ENCODE measurements around the gene DMKN.
"Not testable (repeated sequence)": the region's sequence is repeated elsewhere in the genome, so short reads cannot be mapped to it uniquely, and the experiment has no call there.

The DMKN gene

DNA sequence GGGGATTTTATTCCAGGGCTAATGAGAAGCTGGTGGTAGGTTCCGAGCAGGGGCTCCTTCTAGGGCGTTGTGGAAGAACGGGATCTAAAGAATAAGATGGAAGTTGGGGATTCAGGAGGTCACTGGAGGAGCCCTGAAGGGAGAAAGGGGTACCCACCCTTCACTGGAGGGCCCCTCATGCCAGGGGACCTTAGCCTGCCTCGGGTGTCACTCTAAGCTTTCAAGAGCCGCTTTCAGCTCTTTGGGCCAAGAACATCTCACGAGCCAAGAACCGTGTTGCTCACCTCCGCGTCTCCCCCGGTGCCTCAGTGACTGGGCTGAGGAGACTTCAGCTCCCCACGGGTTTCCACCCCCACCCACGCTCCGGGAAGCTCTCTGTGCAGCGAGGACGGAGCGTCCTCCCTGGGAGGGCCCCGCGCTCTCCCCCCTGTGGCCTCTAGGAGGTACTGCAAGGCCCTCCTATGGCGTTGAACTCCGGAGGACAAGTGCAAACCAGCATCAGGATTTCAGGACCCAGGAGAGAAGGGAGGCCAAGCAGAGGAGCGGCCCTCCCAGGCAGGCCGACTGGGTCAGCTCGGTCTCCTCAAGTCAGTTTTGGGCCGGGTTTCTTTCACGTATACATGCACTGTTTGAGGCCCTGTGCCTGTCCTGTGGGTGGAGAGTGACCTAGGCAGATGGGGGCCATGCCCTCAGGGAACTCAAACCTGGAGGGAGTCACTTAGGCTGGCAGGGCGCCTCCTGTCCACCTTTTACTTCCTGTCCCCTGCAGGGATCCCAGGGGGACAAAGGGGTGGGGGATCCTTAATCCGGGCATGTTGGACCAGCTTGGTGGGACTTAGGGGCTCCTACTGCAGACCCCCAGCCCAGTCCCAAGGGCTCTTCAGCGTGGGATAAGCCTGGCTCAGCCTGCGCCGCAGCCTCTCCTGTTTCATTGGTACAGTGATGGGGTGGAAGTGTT, 18.1 kb downstream of the DMKN start:
- DNase-seq = peak; percentile 39

DNA sequence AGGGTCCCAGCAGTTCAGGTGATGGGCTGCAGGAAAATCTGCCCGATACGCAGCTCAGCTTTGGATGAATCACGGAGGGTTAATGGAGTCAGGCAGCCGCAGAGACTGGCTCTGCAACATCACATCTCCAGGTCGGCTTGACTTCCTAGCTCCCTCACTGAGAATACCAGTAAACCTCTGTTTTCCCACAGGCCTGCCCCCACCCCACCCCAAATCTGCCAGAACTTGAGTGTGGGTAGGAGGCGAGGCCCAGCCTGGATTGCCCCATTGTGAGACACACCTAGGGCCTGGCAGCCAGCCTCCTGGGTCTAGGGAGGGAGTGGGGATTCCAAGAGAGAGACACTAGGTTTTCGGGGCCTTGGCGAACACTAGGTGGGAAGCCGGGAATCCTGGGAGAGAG, 19.5 kb downstream of the DMKN start:
- DNase-seq = no peak

DNA sequence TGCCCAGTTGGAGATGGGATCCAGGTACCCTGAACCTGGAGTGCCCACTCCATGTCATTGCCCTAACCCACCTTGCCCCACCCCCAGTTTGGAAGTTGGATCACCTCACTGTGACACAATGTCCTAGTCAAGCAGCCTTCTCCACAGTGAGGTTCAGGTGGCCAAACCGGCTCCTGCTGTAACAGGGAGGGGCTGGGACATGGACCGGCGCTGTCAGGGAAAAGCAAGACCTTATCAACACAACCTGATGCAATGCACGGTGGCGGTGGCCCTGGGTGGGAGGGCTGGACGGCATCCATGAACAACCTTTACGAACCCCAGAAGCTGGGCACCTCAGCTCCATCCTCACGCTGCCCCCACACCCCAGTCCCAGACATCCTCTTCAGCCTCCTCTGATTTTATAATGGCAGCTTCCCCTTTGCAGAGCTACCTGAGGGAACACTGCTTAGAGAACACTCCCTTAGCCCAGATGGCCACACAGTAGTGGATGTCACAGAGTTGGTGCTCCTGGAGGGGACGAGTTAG, 21.6 kb downstream of the DMKN start:
- DNase-seq = no peak

DNA sequence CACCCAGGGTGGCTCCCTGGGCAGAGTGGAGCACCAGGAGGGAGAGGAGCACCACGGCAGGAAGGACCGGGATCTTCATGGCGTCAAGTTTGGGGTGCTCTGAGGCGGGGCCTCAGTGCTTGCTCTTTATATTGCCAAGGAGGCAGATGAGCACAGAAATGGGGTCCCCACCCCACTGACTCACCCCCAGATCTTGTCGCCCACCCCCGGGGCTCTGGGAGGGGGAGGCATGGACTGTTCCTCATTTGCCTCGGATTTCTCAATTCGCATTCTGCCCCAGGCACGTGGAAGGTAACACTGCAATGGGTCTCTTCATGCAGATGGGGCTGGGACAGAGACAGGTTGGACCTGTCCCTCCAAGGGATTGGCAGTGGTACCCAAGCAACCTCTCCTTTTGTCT, 23.1 kb downstream of the DMKN start, which contains the start of gene KRTDAP:
KRTDAP (minus strand) TSS at position 101 of the 400 bp plus-strand sequence; CDS start at position 79, 22 bp downstream.
- no peak for DNase-seq

DNA sequence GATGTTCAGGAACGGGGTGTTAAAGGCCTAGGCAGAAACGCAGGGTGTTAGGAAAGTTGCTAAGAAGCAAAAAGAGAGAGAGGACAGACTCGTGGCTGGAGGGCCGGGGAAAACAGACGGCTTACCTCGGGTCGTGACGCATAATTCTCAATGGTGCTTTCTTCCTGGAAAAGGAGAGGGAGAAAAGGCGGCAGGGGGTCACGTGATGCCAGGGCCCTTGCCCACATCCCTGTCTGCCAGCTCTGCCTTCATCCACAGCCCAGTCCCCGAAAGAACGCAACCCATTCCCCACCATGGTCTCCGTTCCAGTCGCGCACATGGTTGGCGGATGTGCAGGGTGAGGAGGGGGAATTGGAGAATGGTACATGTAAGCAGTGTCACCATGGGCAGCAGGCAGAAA, 24.8 kb downstream of the DMKN start:
- no peak for DNase-seq

DNA sequence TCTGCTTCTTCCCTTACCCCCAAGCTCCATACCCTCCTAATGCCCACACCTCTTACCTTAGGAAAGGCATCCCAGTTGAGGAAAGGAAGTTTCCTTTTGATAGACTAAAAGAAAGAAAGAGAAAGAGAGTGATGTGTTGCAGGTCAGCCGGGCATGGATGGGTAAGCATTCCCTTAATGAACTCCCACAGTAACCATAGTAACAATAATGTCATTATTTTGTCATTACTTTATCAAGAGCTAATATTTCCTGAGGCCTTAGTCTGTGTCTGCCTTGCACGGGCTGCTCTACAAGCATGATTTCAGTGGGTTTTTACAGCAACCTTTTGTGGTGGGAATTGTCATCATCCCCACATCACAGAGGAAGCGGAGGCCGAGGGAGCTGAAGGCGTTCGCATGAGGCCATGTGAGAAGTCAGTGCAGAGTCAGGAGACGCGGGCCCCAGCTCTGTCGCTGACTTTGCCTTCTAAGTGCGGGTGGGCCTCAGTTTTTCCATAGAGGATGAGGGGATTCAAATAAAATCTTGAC, 25.7 kb downstream of the DMKN start:
- DNase-seq = no peak

DNA sequence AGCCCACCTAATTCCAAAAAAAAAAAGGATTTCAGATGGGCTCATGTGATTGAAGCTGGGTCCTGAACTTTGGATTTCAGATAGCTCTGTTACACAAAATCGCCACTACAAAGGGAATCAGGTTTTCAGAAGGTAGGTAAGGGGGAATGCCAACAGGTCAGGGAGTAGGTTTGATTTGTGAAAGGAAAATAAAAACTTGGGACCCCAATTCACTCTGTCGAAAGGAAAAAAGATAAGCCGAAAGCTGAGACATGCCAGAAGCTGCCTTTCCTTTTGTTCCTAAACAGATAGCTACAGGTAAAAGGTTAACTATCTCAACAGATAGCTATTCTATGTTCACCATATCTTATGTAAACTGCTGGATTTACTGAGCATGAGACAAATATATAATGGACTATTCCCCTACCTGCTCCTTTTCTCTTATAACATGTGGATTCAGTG, 27.2 kb downstream of the DMKN start:
- no peak for DNase-seq

DNA sequence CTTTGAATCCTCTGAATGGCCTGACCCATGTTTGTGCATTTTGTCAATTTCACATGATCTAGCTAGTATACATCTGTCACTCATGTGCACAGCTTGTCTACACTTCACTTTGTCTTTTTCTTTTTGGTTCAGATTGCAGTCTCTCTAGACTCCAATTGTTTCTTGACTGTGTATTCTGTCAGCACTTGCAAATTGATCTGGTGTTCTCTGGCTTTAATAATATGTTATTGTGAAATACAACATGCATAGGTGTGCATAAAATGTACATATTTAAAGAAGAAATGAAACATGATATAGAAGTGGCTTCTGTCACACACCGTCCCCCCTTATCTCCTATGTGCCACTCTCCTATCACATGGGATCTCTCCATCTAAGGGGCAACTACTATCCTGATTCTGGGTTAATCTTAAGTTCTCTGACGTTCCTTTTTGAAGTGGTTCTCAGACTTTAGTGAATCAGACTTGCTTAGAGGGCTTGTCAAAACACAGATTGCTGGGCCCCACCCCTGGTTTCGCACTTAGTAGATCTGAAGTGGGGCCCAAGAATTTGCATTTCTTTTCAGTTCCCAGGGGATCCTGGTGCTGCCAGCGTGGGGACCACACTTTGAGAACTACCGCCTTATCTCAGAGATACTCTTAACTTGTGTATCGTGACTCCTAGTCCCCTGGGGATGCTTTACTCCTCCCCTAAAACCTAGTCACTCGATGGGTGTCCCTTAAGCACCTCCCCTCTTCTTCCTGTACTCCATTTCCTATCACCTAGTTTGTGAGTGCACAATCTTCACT, 29.0 kb downstream of the DMKN start:
- no peak for DNase-seq

DNA sequence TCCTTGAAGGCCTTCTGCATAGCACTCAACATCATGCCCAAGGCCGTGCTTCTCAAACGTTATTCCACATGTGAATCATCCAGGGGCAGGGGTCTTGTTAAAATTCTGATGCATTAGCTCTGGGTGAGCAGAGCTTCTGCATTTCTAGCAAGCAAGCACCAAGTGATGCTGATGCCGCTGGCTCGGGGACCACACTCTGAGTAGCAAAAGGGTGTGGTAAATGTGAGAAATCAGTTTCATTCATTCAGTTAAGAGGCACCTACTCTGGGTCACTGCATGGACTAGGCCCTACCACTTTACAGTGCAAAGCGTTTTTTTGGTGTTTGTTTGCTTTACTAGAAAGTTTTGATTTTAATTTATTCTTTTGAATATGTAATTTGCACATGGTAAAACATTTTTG, 30.4 kb downstream of the DMKN start:
- no peak for DNase-seq

DNA sequence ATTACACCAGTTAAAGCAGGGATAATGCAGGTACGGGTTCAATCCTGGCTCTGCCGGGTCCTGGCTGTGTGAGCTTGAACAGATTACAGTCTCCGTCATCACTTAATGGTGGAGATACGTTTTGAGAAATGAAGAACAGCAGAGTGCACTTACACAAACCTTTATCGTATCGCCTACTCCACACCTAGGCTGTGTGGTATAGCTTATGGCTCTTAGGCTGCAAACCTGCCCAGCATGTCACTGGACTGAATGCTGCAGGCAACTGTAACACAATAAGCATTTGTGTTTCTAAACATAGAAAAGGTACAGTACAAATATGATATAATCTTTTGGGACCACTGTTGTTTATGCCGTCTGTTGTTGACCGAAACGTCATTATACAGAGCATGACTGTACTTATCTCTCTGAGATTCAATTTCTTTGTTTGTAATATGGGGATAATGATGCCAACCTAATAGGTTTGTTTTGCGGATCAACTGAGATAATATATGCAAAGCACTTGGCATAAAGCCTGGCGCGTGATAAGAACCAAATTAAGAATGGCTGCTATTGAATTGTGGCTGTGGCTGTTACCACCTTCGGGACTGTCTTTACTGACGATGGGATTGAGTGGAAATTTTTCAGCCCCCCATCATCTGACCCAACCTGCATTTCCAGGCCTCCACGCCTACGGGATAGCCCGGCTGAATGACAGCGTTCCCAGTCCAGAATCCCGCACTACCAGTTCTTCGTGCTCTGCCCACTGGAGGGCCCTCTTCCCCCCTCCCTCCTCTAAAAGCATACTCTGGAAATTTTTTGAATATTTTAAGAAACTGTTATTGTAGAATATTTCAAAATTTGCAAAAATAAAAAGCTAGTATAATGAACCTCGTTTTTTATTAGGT, 34.4 kb downstream of the DMKN start:
- DNase-seq = no peak

DNA sequence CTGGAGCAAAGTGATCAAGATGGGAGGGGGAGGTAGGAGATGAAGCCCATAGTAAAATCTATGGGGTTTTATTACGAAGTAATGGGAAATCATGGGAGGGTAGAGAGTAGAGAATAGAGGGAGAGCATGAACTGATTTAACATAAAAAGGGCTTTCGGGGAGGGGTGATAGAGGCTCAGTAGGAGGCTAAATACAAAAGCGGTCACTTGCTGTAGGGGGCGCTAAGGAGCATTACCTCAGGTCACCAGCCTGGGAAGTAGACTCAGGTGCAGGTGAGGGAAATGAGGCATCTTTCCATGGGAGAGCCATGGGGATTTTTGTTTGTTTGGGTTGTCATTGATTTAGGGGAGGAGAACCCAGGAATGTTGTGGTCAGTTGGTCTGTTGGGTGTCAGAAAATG, 37.3 kb downstream of the DMKN start:
- no peak for DNase-seq

DNA sequence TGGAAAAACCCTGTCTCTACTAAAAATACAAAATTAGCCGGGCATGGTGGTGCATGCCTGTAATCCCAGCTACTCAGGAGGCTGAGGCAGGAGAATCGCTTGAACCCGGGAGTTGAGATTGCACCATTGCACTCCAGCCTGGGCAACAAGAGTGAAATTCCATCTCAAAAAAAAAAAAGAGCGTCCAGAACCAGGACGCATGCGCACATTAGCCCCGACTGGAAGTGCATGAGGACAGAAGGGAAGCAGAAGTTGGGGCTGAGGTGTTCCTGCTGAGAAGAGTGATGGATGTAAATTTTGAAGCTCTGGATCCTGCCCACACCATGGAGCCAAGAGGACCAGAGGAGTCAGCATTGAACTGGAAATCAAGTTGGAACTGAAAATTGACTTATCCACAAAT, 38.9 kb downstream of the DMKN start:
- DNase-seq = not testable (repeated sequence)

DNA sequence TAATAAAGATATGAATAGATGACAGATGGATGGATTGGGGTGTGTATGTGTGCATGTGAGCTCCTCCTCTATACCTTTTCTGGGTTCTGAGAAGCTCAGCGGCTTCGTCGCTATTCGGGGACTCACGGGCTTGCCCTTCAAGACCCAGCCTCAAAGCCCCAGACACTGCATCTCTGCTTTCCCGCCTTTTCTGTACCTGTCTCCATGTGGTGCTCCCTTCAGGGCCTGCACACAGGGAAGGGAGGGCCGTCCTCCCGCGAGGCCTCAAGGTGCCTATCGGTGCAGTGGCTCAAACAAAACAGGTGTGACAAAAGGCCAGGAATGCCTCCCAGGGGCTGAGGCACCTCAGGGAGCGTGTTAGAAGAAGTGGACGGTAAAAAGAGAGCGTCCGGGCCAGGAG, 39.3 kb downstream of the DMKN start:
- no peak for DNase-seq

DNA sequence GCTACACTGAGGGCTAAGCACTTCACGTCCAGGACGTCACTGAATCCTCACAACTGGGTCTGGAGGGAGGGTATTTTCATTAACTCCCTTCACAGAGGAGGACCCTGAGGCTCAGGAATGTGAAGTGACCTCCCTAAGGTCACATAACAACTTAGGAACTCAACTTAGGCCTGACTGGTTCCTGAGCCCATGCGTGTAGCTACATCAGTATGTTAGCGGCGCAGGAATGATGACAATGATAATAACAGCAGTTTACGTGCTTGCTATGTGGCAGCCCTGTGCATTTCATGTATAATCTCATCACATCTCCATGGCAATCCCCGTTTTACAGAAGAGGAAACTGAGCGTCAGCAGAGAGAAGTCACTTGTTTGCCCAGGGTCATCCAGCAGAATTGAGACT, 41.5 kb downstream of the DMKN start:
- no peak for DNase-seq

DNA sequence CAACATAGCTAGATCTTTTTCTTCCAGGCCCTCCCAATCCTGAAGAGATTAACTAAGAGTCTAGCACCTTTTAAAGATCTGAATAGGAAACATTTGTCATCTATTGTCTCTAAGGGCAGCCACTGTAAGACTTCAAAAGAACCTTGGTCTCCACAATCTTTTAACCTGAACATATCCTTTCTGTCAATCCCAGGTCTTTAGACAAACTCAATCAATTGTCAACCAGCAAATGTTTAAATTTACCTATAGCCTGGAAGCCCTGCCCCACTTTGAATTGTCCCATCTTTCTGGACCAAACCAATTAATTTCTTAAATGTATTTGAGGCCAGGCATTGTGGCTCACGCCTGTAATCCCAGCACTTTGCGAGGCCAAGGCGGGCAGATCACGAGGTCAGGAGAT, 42.4 kb downstream of the DMKN start:
- not testable (repeated sequence) for DNase-seq

DNA sequence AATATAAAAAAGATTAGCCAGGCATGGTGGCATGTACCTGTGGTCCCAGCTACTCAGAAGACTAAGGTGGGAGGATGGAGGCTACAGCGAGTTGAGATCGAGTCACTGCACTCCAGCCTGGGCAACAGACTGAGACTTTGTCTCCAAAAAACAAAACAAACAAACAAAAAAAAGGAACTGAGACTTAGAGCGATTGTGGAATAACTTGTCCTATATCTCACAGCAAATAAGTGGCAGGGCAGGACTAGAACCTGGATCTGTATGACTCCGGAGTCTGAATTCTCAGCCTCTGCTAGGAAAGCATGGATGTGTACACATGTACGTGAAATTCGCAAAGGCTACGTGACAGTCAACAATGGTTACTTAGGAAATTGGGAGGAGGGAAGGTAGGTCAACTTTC, 43.3 kb downstream of the DMKN start:
- no peak for DNase-seq

DNA sequence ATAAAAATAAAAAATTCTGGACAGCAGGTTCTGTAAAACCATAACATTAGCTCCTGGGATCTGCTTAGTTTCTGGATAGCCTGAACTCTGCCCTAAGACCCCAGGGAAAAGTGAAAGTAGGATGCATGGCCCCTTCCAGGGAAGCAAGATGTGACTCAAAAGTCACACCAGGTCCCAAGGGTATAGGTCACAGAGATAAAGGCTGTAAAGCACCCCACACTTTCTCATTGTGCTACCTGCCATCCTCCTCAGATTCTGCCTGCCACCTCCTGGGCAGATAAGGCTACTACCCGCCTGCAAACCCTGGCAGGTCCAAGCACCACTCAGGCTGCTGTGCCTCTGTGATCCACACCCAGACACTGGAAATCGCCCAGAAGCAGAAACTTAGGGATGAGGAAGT, 44.8 kb downstream of the DMKN start:
- no peak for DNase-seq

DNA sequence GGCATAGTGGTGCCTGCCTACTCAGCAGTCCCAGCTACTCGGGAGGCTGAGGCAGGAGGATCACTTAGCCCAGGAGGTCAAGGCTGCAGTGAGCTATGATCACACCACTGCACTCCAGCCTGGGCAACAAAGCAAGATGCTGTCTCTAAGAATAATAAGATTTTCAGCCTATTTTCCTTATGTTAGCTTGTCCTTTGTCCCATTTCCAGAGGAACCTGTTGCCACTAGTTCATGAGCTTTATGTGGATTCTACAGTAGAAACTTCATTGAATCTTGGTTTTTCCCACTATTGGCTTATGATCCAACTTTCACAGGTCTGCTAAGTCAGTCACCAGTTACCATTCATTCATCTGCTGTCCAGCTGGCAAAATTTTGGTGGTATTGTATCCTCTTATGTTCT, 47.2 kb downstream of the DMKN start:
- DNase-seq = no peak

DNA sequence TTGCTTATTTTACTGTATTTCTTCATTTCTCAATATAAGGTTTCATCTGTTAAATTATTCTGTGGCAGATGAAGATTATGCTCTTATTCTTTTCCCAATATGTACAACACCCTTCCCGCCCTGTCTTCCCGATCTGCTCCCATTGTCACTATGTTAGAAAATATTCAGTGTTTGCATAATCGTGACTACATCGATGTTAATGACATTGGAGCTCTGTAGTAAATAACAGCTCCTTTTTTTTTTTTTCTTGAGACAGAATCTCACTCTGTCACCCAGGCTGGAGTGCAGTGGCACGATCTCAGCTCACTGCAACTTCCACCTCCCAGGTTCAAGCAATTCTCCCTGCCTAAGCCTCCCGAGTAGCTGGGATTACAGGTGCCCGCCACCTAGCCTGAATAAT, 50.5 kb downstream of the DMKN start:
- DNase-seq = not testable (repeated sequence)

DNA sequence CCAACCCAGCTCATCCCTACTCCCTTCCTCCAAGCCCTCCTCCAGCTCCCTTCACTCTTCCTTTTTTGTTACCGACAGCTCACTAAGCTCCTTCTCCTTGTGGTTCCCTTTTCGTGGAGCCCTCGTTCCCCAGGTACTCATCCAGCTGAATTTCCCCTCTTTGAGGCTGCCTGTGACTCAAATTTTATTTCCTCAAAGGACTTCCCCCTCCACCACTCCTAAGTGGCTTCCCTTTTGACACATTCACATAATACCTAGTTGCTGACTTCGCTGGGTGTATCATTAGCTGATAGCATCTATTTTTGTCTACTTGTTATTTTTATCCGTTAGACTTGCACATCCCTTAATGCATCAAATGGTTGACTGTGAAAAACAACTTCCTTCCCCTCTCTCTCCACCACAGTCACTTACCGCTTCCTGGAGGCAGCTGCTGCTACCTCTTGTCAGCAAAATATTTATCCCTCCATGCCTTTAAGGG, 50.9 kb downstream of the DMKN start:
- no peak for DNase-seq

DNA sequence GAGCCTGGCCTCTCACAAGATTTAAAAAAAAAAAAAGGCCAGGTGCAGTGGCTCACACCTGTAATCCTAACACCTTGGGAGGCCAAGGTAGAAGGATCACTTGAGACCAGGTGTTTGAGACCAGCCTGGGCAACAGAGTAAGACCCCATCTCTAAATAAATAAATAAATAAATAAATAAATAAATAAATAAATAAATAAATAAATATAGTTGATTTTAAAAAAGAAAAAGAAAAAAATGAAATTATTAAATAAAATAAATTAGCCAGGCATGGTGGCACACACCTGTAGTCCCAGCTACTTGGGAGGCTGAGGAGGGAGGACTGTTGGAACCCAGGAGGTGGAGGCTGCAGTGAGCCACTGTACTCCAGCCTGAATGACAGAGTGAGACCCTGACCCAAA, 51.7 kb downstream of the DMKN start:
- not testable (repeated sequence) for DNase-seq

DNA sequence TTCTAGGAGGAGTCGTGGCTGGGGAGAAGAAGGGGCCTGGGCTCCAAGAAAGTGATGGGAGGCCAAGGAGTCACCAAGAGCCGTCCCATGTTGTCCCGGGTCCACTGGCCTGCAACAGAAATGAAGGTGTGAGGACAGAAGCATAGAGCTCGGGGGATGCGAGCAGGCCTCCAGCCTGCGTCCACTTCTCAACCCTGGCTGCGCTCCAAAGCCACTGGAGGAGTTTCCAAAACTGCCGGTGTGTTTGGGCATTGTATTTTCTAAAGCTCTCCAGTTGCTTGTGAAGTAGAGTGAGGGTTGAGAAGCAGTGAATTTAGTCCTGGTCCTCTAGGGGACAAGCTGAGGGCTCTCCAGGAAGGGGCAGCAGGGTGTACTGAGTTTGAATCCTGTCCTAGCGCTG, 52.4 kb downstream of the DMKN start:
- no peak for DNase-seq
